WI38 (cell line): ENCODE measurements around the gene PNLIPRP3.

Experiments used
- H3K4me3 ChIP-seq: 2 replicates; pipeline ENCODE4 v1.5.1; 2011; ENCODE audit warnings: low read depth, mild to moderate bottlenecking, control low read depth, low read length
- CTCF ChIP-seq: IDR thresholded peaks from 2 replicates; pipeline ENCODE4 v1.5.1; 2012; ENCODE audit warnings: low read depth, mild to moderate bottlenecking, control low read depth, low read length

PNLIPRP3 gene

GRCh38 chr10:116429288-116429977 is 1.8 kb downstream of the PNLIPRP3 start:
- no peak for TF ChIP-seq CTCF
- no peak overlapping the region for H3K4me3 ChIP-seq

- H3K4me3 ChIP-seq = no peak overlapping the region
- no peak for TF ChIP-seq CTCF
These were observed 2.6 kb downstream of the PNLIPRP3 start for GRCh38 chr10:116430288-116430687.

GRCh38 chr10:116431598-116431997 is 4.0 kb downstream of the PNLIPRP3 start:
- H3K4me3 ChIP-seq = no peak overlapping the region
- TF ChIP-seq CTCF = no peak

- TF ChIP-seq CTCF = no peak
- H3K4me3 ChIP-seq = no peak overlapping the region
These were observed 9.5 kb downstream of the PNLIPRP3 start for GRCh38 chr10:116437076-116437692.

- no peak for TF ChIP-seq CTCF
- no peak overlapping the region for H3K4me3 ChIP-seq
These were observed 12.8 kb downstream of the PNLIPRP3 start for GRCh38 chr10:116440330-116441030.

GRCh38 chr10:116444527-116445142 is 17.0 kb downstream of the PNLIPRP3 start:
- TF ChIP-seq CTCF = peak; percentile 71
- no peak overlapping the region for H3K4me3 ChIP-seq
